Gastroesophageal sphincter (tissue), 4 donors: ENCODE data around the gene C1GALT1. TPM values are rescaled to one million over a fixed set of nuclear protein-coding genes. Genes with fewer than 3 reads are reported as not detected.

Experiments
- ATAC-seq: fragments of 150-250 bp; one replicate; pipeline ENCODE4 v1.9.1; 2016; ENCODE audit warnings: mild to moderate bottlenecking, moderate library complexity
- H3K27ac ChIP-seq, 4 donors: fragments of 200-600 bp; sonication (generic) in 3 of 4; 1 replicate in 3 of 4; 2 replicates in 1 of 4; pipeline ENCODE4 v1.5.1; 2016 to 2019
- H3K27me3 ChIP-seq: fragments of 200-600 bp; sonication (generic); one replicate; pipeline ENCODE4 v1.5.1; 2019
- H3K36me3 ChIP-seq, 2 donors: fragments of 200-600 bp; sonication (generic); one replicate each; pipeline ENCODE4 v1.5.1; 2019; ENCODE audit warnings: control low read depth in 1 of 2
- H3K4me1 ChIP-seq, 3 donors: fragments of 200-600 bp; sonication (generic); 1 replicate in 2 of 3; 2 replicates in 1 of 3; pipeline ENCODE4 v1.5.1; 2016 to 2019; ENCODE audit warnings: control low read depth in 2 of 3
- H3K4me3 ChIP-seq, 2 donors: fragments of 200-600 bp; sonication (generic); one replicate each; pipeline ENCODE4 v1.5.1; 2019; ENCODE audit warnings: mild to moderate bottlenecking in 1 of 2, moderate library complexity in 1 of 2
- H3K9me3 ChIP-seq, 3 donors: fragments of 200-600 bp; sonication (generic); one replicate each; pipeline ENCODE4 v1.5.1; 2017 to 2019; ENCODE audit warnings: control low read depth in 2 of 3
- CTCF ChIP-seq, 4 experiments: fragments of 200-600 bp in 2 of 4; fragments of 450-650 bp in 2 of 4; sonication (generic) in 1 of 4; IDR thresholded peaks; one replicate each; pipeline ENCODE4 v1.5.1; 2017 to 2019; ENCODE audit warnings: antibody characterized with exemption in 4 of 4, mild to moderate bottlenecking in 2 of 4, moderate library complexity in 2 of 4
- EP300 ChIP-seq: sonication (generic); formaldehyde crosslinking; IDR thresholded peaks from one replicate; pipeline ENCODE4 v1.6.1; 2017; ENCODE audit warnings: antibody characterized with exemption, mild to moderate bottlenecking
- POLR2A ChIP-seq, 2 donors: fragments of 450-650 bp; IDR thresholded peaks; one replicate each; pipeline ENCODE4 v1.6.1; 2017; ENCODE audit warnings: antibody characterized with exemption in 2 of 2, mild to moderate bottlenecking in 2 of 2, moderate library complexity in 1 of 2
- POLR2AphosphoS5 ChIP-seq: sonication (generic); formaldehyde crosslinking; IDR thresholded peaks from one replicate; pipeline ENCODE4 v1.6.1; 2017; ENCODE audit warnings: antibody characterized with exemption
- WGBS, 2 donors: methylation state at CpG; one replicate each; pipeline ENCODE4 v1.1.5; 2018; ENCODE audit warnings: low coverage in 1 of 2; 5-methylcytosine and 5-hydroxymethylcytosine counted together
- total RNA-seq, 4 donors: library from RNA; depleted of rRNA; stranded (reverse); fragments of >200 nt; gene quantifications; one replicate each; pipeline ENCODE4 v1.1.0, GENCODE V29; 2016

Gene C1GALT1
- total RNA-seq, 4 donors from 2014 or later: 11.7 to 34.6 (median 12.7) TPM

- no peaks in the 10 kb centered on the region for H3K36me3 ChIP-seq
- H3K4me3 ChIP-seq: peak overlapping the region; percentile 83 to 91
- H3K27me3 ChIP-seq: no peaks in the 10 kb centered on the region
- peak; percentile 44 for ATAC-seq
- TF ChIP-seq EP300 (no peak), CTCF (IDR thresholded peaks at IDR 0.05) (no peak), POLR2A (IDR thresholded peaks at IDR 0.05) (no peak), POLR2AphosphoS5 (no peak)
- no peaks in the 10 kb centered on the region for H3K9me3 ChIP-seq
- H3K27ac ChIP-seq: peak overlapping the region; percentile 76 to 97 (median 95)
- peaks cover 0 to 31% (median 0%) of the 10 kb centered on the region in 3 donors for H3K4me1 ChIP-seq
- 3 to 6% methylated on average over 7 to 8 of the region's 44 CpGs for WGBS, 2 donors
Observed at GRCh38 chr7:7183061-7183837, 905 bp downstream of the C1GALT1 start.

- WGBS, 2 donors: 57 to 71% methylated on average over 4 of the region's 4 CpGs
- peak overlapping the region in 1 of 2 donors; percentile 91 for H3K4me3 ChIP-seq
Observed at GRCh38 chr7:7183838-7184463, 1.6 kb downstream of the C1GALT1 start.

GRCh38 chr7:7185371-7185989 is 3.1 kb downstream of the C1GALT1 start:
- TF ChIP-seq CTCF (IDR thresholded peaks at IDR 0.05) (no peak), POLR2A (IDR thresholded peaks at IDR 0.05) (no peak), POLR2AphosphoS5 (no peak), EP300 (no peak)
- Histone ChIP-seq H3K36me3 (no peaks in the 10 kb centered on the region), H3K27me3 (no peaks in the 10 kb centered on the region), H3K9me3 (no peaks in the 10 kb centered on the region), H3K4me3 (no peak overlapping the region), H3K4me1 (peaks cover 0 to 35% (median 0%) of the 10 kb centered on the region in 3 donors), H3K27ac (no peak overlapping the region)
- 82 to 93% methylated on average over 7 of the region's 7 CpGs for WGBS, 2 donors
- ATAC-seq: no peak

More at GRCh38 chr7:7183838-7184463, 1.6 kb downstream of the C1GALT1 start:
- TF ChIP-seq CTCF (IDR thresholded peaks at IDR 0.05): no peak
- TF ChIP-seq POLR2A (IDR thresholded peaks at IDR 0.05): no peak
- no peak for TF ChIP-seq POLR2AphosphoS5
- no peak for TF ChIP-seq EP300
- H3K27ac ChIP-seq: peak overlapping the region in 2 of 4 donors; percentile 96 to 97
- H3K36me3 ChIP-seq: no peaks in the 10 kb centered on the region
- no peaks in the 10 kb centered on the region for H3K9me3 ChIP-seq
- ATAC-seq: no peak
- no peaks in the 10 kb centered on the region for H3K27me3 ChIP-seq
- H3K4me1 ChIP-seq: peaks cover 0 to 31% (median 0%) of the 10 kb centered on the region in 3 donors

- Histone ChIP-seq H3K36me3 (no peaks in the 10 kb centered on the region), H3K9me3 (no peaks in the 10 kb centered on the region), H3K4me3 (no peak overlapping the region), H3K27me3 (no peaks in the 10 kb centered on the region), H3K4me1 (peaks cover 0 to 24% (median 0%) of the 10 kb centered on the region in 3 donors), H3K27ac (no peak overlapping the region)
- no peak for ATAC-seq
- TF ChIP-seq CTCF (IDR thresholded peaks at IDR 0.05): no peak
Observed at GRCh38 chr7:7188091-7188490, 5.7 kb downstream of the C1GALT1 start.
